PC-3 (cell line): ENCODE measurements around the gene MARK3. TPM values are rescaled to one million over a fixed set of nuclear protein-coding genes. Genes with fewer than 3 reads are reported as not detected.

Experiments
- ATAC-seq: fragments of 200-7000 bp; cut with Tn5 transposase; 2 replicates; pipeline ENCODE4 v1.9.1; 2020; ENCODE audit warnings: mild to moderate bottlenecking, moderate library complexity
- BruUV-seq: library from RNA; stranded (reverse); fragments of 400-500 nt; replicated peaks from 2 replicates; lab custom pipeline; 2021; lab: Mats Ljungman, UMichigan
- CTCF ChIA-PET: fragments of 300-600 bp; sonication (Branson Sonifier 250); formaldehyde crosslinking; loops from one replicate; lab custom pipeline; 2022; ENCODE audit warnings: antibody characterized with exemption; lab: Charles Lee
- POLR2A ChIA-PET: fragments of 300-600 bp; sonication (Branson Sonifier 250); formaldehyde crosslinking; loops from one replicate; lab custom pipeline; 2022; ENCODE audit warnings: antibody characterized with exemption; ENCODE audit not compliant: unreplicated experiment; lab: Charles Lee
- DNase-seq: peaks from one replicate; pipeline ENCODE4 v3.0.0-alpha.2; 2015
- H2AFZ ChIP-seq: fragments of 300-600 bp; sonication (generic); 2 replicates; pipeline ENCODE4 v1.6.0; 2016; ENCODE audit warnings: antibody characterized with exemption, low read length
- H3F3A ChIP-seq: fragments of 300-600 bp; sonication (generic); one replicate; pipeline ENCODE4 v1.6.0; 2017; ENCODE audit warnings: antibody characterized with exemption, low read length, control low read depth, mild to moderate bottlenecking; ENCODE audit not compliant: unreplicated experiment
- H3K27ac ChIP-seq: fragments of 300-600 bp; sonication (generic); 2 replicates; pipeline ENCODE4 v1.5.1; 2016; ENCODE audit warnings: mild to moderate bottlenecking, low read length
- H3K27me3 ChIP-seq: fragments of 300-600 bp; sonication (generic); 2 replicates; pipeline ENCODE4 v1.6.1; 2016; ENCODE audit warnings: low read length, mixed read lengths
- H3K36me3 ChIP-seq: fragments of 300-600 bp; sonication (generic); 2 replicates; pipeline ENCODE4 v1.6.1; 2016; ENCODE audit warnings: low read depth, mixed run types, low read length, mixed read lengths
- H3K4me1 ChIP-seq: fragments of 300-600 bp; sonication (generic); 2 replicates; pipeline ENCODE4 v1.5.1; 2016; ENCODE audit warnings: low read length; ENCODE audit not compliant: insufficient read depth
- H3K4me2 ChIP-seq: fragments of 300-600 bp; sonication (generic); 2 replicates; pipeline ENCODE4 v1.6.0; 2016; ENCODE audit warnings: low read length
- H3K4me3 ChIP-seq: fragments of 300-600 bp; sonication (generic); 2 replicates; pipeline ENCODE4 v1.5.1; 2016; ENCODE audit warnings: mild to moderate bottlenecking, low read length, mixed read lengths
- H3K79me2 ChIP-seq: fragments of 300-600 bp; sonication (generic); 2 replicates; pipeline ENCODE4 v1.6.1; 2017; ENCODE audit warnings: low read length, mixed read lengths
- H3K9ac ChIP-seq: fragments of 300-600 bp; sonication (generic); 2 replicates; pipeline ENCODE4 v1.6.0; 2016; ENCODE audit warnings: mild to moderate bottlenecking, low read length
- H3K9me2 ChIP-seq: fragments of 300-600 bp; sonication (generic); replicated peaks from 2 replicates; pipeline ENCODE4 v1.6.1; 2016; ENCODE audit warnings: mixed run types, low read length, mixed read lengths
- H3K9me3 ChIP-seq: fragments of 300-600 bp; sonication (generic); 2 replicates; pipeline ENCODE4 v1.6.1; 2016; ENCODE audit warnings: low read length, mixed read lengths
- H4K20me1 ChIP-seq: fragments of 300-600 bp; sonication (generic); 2 replicates; pipeline ENCODE4 v1.6.1; 2016; ENCODE audit warnings: low read length, mixed read lengths
- CTCF ChIP-seq: fragments of 300-600 bp; sonication (generic); conservative IDR thresholded peaks from 2 replicates; pipeline ENCODE4 v1.5.1; 2017; ENCODE audit warnings: antibody characterized with exemption, low read depth, mild to moderate bottlenecking, low read length
- EZH2 ChIP-seq: fragments of 300-600 bp; sonication (generic); IDR thresholded peaks from one replicate; pipeline ENCODE4 v1.6.1; 2017; ENCODE audit warnings: antibody characterized with exemption, mild to moderate bottlenecking, low read length; ENCODE audit not compliant: unreplicated experiment
- EZH2phosphoT487 ChIP-seq: fragments of 300-600 bp; sonication (generic); IDR thresholded peaks from 2 replicates; pipeline ENCODE4 v1.6.1; 2018; ENCODE audit warnings: mild to moderate bottlenecking, antibody characterized with exemption, low read length, borderline replicate concordance
- intact Hi-C: fragments of 100-400 bp; cut with micrococcal nuclease; formaldehyde crosslinking; loops from 2 replicates; pipeline ENCODE4 v1.9.0; 2023
- total RNA-seq: library from RNA; depleted of rRNA; stranded (reverse); fragments of >200 nt; gene quantifications from 2 replicates; pipeline ENCODE4 v1.2.3, GENCODE V29; 2014

Gene MARK3
- total RNA-seq, 1 experiment from 2014 or later: 69.9 TPM

GRCh38 chr14:103430358-103430757, 45.1 kb downstream of the MARK3 start:
- Histone ChIP-seq H4K20me1 (no peaks in the 10 kb centered on the region), H3K9me2 (no peaks in the 10 kb centered on the region), H3K9me3 (no peaks in the 10 kb centered on the region), H3F3A (no peaks in the 10 kb centered on the region), H3K36me3 (peaks cover 14% of the 10 kb centered on the region; the same call in 1 of the 2 replicates), H3K4me2 (no peak overlapping the region), H3K9ac (no peak overlapping the region), H3K4me1 (peaks cover 10% of the 10 kb centered on the region), H3K27ac (no peak overlapping the region), H3K79me2 (peaks cover 77% of the 10 kb centered on the region), H3K4me3 (no peak overlapping the region), H2AFZ (no peak overlapping the region), H3K27me3 (no peaks in the 10 kb centered on the region)
- ATAC-seq (no peak), DNase-seq (no peak)
- TF ChIP-seq EZH2phosphoT487 (no peak), CTCF (no peak), EZH2 (no peak)
- intact Hi-C loops: no loop called here
- no TSS peak for BruUV-seq
- ChIA-PET POLR2A (no interaction called here), CTCF (interaction anchor here (0.7 kb wide), 1 partner anchor 139 kb away, joined by 7 read pairs; no protein-coding TSS in a partner anchor)

- no peak overlapping the region for H3K4me2 ChIP-seq
- ChIA-PET POLR2A (no interaction called here), CTCF (no interaction called here)
- peaks cover 74% of the 10 kb centered on the region for H3K79me2 ChIP-seq
- H4K20me1 ChIP-seq: no peaks in the 10 kb centered on the region
- no peaks in the 10 kb centered on the region for H3K9me2 ChIP-seq
- no peak overlapping the region for H3K4me3 ChIP-seq
- H3K9me3 ChIP-seq: no peaks in the 10 kb centered on the region
- no peaks in the 10 kb centered on the region for H3K27me3 ChIP-seq
- no TSS peak for BruUV-seq
- intact Hi-C loops: no loop called here
- peaks cover 6% of the 10 kb centered on the region for H3K4me1 ChIP-seq
- H2AFZ ChIP-seq: no peak overlapping the region
- H3K36me3 ChIP-seq: peaks cover 14% of the 10 kb centered on the region; the same call in 1 of the 2 replicates
- H3F3A ChIP-seq: no peaks in the 10 kb centered on the region
- DNase-seq (no peak), ATAC-seq (no peak)
- TF ChIP-seq EZH2 (no peak), CTCF (no peak), EZH2phosphoT487 (no peak)
- no peak overlapping the region for H3K9ac ChIP-seq
- no peak overlapping the region for H3K27ac ChIP-seq
Observed at GRCh38 chr14:103432627-103433026, 47.4 kb downstream of the MARK3 start.

- no peak overlapping the region for H3K27ac ChIP-seq
- H3K4me2 ChIP-seq: no peak overlapping the region
- no peaks in the 10 kb centered on the region for H3F3A ChIP-seq
- no peaks in the 10 kb centered on the region for H3K9me2 ChIP-seq
- no peak overlapping the region for H3K9ac ChIP-seq
- no peak for ATAC-seq
- ChIA-PET POLR2A (no interaction called here), CTCF (interaction anchor here (0.5 to 0.6 kb wide), 2 partner anchors 19 to 371 kb away, joined by 3 read pairs; no protein-coding TSS in a partner anchor)
- H2AFZ ChIP-seq: no peak overlapping the region
- no peak for DNase-seq
- no peaks in the 10 kb centered on the region for H3K4me1 ChIP-seq
- H3K79me2 ChIP-seq: peaks cover 69% of the 10 kb centered on the region
- BruUV-seq: no TSS peak
- no peaks in the 10 kb centered on the region for H4K20me1 ChIP-seq
- no peak overlapping the region for H3K4me3 ChIP-seq
- intact Hi-C loops: no loop called here
- H3K9me3 ChIP-seq: no peaks in the 10 kb centered on the region
- H3K36me3 ChIP-seq: peaks cover 15% of the 10 kb centered on the region; the same call in 1 of the 2 replicates
- TF ChIP-seq EZH2phosphoT487: no peak
- no peak for TF ChIP-seq CTCF
- TF ChIP-seq EZH2: no peak
- no peaks in the 10 kb centered on the region for H3K27me3 ChIP-seq
Observed at GRCh38 chr14:103433916-103434563, 48.8 kb downstream of the MARK3 start.
